HG02798 (cell line): ENCODE measurements around the gene PTPRU.
"Not testable (repeated sequence)": the region's sequence is repeated elsewhere in the genome, so short reads cannot be mapped to it uniquely, and the experiment has no call there.

Experiments
- ATAC-seq: cut with Tn5 transposase; IDR thresholded peaks from one replicate; pipeline ENCODE4 v1.9.1; 2021; ENCODE audit warnings: mild to moderate bottlenecking; ENCODE audit not compliant: unreplicated experiment, poor library complexity

The PTPRU gene

DNA sequence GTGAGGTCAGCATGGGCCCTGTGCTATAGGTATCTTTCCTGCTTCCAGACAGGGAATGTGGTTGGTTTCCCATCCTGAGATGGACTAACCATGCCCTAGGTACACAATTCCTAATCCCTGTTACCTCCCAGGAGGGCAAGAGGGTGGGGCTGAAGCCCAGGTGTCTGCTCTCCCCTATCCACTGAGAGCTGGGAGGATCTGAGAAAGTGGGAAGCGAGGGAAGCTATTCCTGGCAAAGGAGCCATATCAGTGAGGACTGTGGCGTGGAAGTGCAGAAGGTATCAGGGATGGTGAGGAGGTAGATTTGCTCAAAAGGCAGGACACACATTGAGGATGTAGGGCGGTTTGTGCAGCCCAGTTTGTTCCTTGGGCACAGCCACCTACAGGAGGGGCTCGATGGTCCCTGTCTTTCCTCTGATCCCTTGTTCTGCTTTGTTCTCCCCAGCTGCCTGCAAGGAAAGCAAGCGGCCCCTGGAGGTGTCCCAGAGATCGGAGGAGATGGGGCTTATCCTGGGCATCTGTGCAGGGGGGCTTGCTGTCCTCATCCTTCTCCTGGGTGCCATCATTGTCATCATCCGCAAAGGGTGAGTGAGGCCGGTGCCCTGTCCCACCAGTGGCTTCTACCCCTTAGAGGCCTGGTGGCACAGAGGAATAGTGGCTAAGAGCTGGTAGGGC lies 48.1 kb downstream of the PTPRU start:
- ATAC-seq, result no peak

DNA sequence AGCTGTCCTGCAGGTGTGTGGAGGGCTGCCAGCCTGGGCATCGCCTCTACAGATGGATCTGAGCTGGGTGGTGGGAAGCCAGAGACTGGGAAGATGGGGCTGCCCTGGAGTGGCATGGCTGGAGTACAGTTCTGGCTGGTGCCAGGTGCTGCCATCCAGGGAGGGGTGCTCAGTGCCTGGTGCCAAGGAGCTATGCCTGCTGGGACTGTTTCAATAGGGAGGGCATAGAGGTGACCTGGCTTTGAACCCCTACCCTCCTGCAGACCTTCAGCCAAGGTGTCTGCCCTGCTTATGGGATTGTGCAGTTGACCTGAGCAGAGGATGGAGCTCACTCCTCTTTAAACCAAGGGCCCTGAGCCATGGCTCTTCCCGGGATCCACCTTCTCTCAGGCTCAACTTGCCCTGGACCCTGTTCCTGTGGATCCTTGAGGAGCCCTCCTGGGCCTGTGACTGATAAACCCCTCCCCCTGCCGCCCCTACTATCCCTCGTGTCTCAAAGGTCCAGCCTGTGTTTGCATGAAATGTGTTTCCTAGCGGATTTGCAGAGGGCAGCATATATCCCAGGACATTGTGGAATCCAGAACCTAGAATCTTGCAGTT lies 48.7 kb downstream of the PTPRU start:
- no peak for ATAC-seq

GRCh38 chr1:29285771-29286170 lies 49.4 kb downstream of the PTPRU start:
- no peak for ATAC-seq

DNA sequence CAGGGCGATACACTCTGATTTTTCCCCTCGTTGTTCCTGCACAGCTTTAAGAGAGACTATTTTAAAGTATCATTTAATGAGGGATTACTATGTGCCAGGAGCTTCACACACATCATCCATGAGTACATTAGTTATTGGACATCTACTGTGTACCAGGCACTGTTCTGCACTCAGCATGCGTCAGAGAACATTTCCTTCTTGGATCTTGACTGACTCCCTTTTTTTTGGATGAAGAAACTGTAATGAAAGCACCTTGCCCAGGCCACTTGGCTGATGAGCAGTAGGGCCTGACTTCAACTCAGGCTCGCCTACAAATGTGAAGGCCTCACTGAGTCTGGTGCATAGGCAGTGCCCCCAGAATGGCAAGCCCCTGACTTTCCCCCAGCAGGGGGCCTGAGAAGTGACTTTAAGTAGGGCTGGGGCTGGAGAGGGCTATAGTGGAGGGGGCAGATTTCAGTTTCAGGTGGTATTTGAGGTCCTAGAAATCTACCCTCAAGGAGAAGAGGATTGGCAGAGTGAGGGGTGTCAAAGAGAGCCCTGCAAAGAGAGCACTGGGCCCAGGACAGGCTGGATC lies 50.0 kb downstream of the PTPRU start:
- ATAC-seq, result no peak

- ATAC-seq, result no peak
Measured at GRCh38 chr1:29289493-29289892, 53.2 kb downstream of the PTPRU start.

GRCh38 chr1:29290414-29290985 lies 54.2 kb downstream of the PTPRU start:
- ATAC-seq, result no peak

DNA sequence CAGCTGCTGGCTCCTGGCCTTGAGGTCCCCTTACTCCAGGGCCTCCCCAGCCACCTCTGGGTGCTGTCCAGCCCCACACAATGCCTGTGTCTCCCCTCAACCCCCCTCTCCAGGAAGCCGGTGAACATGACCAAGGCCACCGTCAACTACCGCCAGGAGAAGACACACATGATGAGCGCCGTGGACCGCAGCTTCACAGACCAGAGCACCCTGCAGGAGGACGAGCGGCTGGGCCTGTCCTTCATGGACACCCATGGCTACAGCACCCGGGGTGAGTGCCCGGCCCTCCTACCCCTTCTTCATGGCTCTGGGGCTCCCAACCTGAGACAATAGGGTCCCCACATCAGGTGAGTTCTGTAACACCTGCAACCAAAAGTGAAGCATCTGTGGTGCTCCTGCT lies 55.4 kb downstream of the PTPRU start:
- ATAC-seq, result no peak

GRCh38 chr1:29292344-29292743 lies 56.0 kb downstream of the PTPRU start:
- ATAC-seq, result no peak

DNA sequence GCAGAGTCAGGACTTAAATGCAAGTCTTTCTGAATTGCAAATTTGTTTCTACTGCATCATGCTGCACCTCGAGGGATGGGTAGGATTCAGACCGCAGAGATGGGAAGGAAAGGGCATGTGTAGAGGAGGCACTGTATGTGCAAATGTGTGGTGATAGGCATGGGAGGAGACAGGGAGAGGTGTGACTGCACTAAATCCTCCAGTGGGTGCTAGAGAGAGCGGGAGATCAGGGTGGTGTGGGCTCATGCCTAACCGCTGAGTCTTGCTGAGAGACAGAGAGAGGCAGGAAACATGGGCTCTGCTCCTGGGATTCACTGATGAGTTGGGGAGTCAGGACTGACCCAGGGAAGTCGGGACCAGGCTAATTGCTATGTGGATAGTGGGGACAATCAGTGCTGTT lies 61.1 kb downstream of the PTPRU start:
- no peak for ATAC-seq

- ATAC-seq, result no peak
Measured at GRCh38 chr1:29298246-29298645, 61.9 kb downstream of the PTPRU start.

DNA sequence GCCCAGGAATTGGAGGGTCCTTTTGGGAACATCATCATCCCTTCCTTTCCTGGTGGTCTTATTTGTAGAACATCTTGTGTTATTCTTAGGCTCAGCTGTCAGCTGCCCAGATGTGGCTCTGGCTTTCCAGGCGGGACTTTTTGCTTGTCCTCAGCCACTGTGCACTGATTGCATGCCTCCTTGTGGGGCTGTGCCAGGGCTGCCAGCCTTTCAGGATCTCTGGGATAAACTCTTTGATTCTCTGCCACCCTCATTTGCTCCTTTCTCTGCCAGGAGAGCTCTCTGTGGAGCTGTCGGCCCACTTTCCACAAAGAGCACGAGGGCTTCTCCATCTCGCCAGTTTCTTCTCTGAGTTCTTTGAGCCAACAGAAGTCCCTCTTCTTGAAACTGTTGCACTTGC lies 63.1 kb downstream of the PTPRU start:
- ATAC-seq, result no peak

DNA sequence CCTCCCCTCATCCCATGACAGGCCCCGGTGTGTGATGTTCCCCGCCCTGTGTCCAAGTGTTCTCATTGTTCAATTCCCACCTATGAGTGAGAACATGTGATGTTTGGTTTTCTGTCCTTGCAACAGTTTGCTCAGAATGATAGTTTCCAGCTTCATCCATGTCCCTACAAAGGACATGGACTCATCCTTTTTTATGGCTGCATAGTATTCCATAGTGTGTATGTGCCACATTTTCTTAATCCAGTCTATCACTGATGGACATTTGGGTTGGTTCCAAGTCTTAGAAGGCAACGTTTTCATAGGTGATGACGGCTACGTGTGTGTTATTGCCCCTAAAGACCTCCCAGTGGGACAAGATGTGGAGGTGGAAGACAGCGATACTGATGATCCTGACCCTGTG lies 65.4 kb downstream of the PTPRU start:
- ATAC-seq, result not testable (repeated sequence)

DNA sequence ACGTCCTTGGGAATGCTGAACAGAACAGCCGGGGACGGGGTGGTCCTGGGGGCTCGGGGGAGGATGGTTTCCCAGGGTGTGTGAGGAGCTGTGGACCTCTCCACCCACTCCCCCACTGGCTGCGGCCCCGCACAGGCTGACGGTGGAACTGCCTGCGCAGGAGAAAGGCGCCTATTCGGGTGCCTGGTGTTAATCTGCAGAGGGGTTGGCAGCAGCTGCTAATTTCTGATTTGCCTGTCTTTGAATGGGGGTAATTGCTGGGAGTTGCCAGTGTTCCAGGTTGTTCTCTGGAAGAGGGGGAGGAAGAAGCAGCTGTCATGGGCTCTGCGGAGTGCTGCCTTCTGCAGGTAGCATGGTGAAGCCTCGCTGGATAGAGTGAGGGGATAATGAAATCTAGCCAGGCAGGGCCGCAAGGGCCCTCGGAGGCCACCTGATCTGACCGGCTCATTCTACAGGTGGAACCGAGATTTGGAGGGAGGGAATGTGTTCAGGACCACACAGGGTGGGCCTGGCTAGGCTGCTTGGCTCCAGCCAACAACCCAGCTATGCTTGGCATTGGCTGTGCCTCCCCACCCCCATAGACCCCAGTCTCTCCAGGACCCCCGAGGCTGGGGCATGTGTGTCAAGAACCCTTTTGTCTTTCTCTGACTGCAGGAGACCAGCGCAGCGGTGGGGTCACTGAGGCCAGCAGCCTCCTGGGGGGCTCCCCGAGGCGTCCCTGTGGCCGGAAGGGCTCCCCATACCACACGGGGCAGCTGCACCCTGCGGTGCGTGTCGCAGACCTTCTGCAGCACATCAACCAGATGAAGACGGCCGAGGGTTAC lies 67.1 kb downstream of the PTPRU start:
- no peak for ATAC-seq

DNA sequence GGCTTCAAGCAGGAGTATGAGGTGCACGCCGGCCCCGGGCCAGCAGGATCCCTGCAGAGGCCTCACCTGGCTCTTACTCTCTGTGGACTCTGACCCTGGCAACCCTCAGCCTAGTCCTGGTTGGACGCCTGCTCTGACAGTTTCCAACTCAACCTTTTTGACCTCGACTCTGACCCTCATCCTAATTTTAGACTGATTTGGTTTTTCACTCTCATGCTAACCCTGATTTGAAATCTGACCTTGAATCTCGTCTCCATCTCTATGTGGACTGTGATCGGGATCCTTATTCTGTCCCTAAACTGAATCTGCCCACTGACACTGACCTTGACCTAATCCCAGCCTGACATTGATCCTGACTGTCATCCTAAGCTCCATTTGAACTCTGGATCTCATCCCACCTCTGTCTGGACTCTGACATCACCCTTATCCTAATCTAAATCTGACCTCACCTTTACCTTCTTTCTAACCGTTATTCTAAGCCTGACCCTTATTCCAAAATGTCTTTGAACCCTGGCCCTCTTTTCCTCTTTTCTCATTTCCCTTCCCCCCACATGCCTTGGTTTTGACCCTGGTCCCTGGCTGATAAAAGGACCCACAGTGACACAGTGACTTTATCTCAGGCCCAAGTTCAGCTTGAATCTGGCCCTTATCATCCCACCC lies 67.8 kb downstream of the PTPRU start:
- no peak for ATAC-seq

- no peak for ATAC-seq
Measured at GRCh38 chr1:29305943-29306342, 69.6 kb downstream of the PTPRU start.

- ATAC-seq, result no peak
Measured at GRCh38 chr1:29306471-29307140, 70.3 kb downstream of the PTPRU start.

DNA sequence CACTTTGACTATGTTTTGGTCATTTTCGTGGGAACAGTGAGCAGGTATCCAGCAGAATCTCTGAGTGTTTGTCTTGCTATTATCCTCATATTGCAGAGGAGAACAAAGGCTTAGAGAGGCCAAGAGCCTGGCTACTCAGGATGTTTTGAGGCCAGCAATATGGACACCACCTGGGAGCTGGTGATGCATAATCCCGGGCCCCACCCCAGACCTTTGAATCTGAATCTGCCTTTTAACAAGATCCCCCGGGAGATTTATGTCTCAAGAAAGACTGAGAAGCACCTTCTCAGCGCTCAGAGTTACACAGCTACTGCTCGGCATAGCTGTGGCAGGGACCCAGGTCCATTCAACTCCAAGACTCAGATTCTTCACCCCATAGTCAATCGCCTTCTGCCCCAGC lies 72.8 kb downstream of the PTPRU start:
- ATAC-seq, result no peak

DNA sequence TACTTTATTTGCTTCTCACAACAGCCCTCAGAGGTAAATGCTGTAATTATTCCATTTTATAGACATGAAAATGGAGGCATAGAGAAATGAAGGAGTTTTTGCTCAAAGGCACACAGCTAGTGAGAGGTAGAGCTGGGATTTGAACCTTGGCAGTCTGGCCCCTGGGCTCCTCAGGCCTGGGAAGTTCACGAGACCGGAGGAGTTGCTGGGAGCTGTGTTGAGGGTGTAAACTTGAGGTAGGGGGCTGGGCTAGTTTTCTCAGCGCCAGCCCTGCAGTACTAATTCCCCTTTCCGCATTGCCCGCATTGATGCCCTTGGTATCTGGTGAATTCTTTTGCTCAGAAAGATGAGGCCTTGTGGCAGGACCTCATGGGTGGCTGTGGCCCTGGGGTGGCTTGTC lies 73.3 kb downstream of the PTPRU start:
- no peak for ATAC-seq

DNA sequence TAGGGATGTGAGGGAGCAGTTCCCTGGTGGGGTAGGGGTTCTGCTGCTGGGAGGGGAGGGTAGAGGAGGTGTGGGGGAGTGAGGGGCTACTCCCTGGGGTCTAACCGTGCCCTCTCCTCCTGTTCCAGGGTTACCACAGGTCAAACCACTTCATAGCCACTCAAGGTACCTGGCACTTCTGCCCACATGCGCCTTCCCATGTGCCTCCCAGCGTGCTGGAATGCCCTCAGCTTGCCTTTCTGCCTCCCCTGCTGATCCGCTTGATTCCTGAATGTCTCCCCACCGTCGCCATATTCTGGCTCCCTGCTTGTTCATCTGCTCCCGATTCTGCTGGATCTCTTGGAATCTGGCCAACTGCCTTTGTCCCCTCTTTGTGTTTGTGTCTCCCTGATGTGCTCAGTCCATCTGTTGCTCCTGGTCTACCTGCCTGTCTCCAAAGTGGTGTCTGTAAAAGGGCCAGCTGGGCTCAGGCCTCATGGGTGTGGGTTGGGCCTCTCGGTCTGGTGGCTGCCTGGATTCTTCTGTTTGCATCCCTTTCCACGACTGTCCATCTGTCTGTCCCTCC lies 74.4 kb downstream of the PTPRU start:
- ATAC-seq, result no peak
